GM19023 (cell line): ENCODE data around the gene SMIM45.
"Not testable (repeated sequence)": the region's sequence is repeated elsewhere in the genome, so short reads cannot be mapped to it uniquely, and the experiment has no call there.

ENCODE experiments used
- ATAC-seq: cut with Tn5 transposase; IDR thresholded peaks from one replicate; pipeline ENCODE4 v1.9.1; 2021; ENCODE audit warnings: mild to moderate bottlenecking, moderate library complexity; ENCODE audit not compliant: unreplicated experiment

Gene SMIM45

DNA sequence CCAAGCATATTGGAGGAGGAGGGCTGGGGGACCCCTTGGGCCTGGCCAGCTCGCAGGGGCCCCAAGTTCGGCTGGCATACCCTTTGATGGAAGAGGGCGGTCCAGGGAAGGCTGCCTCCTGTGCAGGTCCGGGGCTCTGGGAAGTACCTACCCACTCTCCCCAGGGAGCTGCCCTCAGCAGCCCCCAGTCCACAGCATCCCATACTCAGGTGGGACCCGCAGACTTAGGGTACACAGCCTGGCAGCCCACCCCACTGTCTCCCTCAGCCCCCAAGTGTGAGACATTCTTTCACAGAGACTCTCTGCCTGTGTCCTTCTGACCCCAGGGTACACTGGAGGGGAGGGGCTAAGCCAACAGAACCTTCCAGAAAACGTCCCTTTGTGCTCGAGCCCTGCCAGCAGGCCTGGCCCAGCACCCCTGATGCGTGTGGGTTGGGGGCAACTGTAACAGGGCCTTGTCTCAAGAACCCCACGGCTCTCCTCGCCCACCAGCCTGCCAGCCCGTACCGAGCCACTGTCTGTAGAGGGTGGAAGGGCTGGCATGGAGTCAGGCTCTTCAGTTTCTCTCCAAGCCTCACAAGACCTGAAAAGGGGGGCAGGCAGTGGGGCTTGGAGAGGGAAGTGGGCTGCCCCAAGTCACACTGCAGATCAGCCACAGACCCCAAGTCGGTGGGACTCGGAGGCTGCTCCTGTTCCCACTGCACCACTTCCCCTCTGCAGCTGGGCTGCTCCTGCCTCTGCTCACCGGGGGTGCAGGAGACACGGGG is 18.4 kb upstream of the SMIM45 start:
- no peak for ATAC-seq

DNA sequence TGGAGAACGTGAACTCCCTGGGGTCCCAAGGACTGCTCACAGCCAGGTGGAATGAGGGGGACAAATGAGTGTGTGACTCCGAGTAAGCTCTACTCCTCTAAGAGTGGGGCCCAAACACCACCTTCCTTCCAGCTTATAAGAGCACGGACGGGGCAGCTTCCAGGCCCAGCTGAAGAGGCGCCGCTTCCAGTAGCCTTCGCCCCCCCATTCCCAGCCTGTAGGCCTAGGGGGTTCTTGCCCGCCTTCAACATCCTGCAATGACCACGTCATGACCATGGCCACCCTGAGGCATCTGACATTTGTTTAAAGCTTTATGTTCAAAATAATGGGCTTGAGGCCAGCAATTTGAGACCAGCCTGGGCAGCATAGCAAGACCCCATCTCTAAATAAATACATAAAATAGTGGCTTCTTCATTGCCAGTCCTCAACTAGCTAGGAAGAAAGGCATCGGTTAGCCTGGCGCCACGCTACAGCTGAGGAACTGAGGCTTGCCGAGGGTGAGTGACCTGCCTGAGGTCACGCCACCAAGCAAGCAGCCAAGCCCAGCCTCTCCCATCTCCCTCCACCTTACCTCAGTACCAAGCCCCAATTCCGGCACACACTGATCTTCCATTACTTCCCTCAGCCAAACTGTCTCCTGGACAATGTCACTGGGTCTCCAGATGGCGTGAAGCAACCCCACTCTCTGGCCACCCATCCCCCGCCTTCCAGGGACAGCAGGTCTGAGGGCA is 17.5 kb upstream of the SMIM45 start:
- no peak for ATAC-seq

DNA sequence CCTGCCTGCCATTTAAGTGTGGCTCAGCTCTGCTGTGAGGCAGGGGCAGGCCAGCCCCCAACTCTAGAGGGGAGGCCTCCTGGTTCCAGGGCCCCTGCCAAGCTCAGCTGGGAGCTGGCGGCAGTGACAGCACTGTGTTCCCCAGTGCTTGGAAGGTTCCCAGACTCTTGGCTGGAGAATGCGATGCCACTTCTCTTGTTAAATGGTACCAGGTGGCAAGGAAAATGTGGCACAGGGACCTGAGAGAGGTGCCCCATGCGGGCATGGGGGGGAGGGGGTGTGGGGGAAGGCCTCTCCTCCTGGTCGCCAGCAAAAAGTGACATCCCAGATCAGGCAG is 17.0 kb upstream of the SMIM45 start:
- no peak for ATAC-seq

DNA sequence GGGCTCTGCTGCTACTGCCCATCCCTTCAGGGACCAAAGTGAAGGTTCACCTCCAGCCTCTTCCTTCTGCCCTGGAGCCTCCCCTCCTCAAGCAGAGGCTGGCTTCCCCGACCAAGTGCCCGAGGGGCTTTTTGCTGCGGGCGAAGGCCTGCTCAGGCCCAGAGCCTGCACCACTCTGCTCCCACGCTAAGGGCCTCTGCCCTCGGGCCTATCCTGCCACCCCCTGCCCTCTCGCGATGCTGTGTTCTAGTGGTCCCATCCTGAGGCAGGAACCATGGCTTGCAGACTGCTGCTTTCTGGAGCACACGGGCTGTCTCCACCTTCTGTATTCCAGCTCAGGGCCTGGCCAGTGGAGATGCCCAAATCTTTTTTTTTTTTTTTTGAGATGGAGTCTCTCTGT is 16.4 kb upstream of the SMIM45 start:
- ATAC-seq = no peak

DNA sequence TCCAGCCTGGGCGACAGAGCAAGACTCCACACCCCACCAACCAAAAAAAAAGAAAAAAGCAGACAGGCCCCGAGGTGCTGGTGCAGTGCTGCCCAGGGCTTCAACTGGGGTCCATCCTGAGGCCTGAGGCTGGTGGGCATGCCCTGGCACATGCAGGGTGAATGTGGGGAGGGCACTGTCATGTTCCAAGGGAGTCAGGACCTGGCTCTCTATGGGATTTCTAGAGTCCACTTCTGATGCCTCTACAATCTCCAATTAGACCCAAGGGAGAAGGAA is 15.1 kb upstream of the SMIM45 start:
- no peak for ATAC-seq

DNA sequence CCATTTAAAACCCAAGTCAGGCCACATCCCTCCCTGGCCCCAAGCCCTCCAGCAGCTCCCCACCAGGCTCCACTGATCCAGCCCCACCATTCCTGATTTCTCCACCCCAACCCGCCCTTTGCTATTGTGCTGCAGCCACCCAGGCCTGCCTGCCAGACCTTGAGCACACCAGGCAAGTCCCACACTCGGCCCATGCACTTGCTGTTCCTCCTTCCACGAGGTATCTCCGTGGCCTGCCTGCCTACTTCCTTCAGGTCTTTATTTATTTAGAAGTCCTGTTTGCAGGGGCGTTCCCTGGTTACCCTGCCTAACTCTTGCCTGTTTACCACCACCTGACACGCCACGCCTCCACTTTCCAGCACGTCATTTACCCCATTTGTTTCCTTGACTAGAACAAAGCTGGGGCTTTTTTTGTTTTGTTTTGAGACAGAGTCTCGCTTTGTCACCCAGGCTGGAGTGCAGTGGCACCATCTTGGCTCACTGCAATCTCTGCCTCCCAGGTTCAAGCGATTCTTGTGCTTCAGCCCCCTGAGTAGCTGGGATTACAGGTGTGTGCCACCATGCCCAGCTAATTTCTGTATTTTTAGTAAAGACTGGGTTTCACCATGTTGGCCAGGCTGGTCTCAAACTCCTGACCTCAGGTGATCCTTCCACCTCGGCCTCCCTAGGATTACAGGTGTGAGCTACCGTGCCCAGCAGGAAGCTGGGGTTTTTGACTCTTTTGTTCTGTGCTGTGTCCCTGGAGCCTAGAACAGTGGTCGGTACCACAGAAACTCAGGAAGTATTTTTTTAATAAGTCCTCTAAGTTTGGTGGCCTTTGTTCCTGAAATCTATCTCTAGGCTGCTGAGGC is 11.7 kb upstream of the SMIM45 start:
- peak; percentile 55 for ATAC-seq

DNA sequence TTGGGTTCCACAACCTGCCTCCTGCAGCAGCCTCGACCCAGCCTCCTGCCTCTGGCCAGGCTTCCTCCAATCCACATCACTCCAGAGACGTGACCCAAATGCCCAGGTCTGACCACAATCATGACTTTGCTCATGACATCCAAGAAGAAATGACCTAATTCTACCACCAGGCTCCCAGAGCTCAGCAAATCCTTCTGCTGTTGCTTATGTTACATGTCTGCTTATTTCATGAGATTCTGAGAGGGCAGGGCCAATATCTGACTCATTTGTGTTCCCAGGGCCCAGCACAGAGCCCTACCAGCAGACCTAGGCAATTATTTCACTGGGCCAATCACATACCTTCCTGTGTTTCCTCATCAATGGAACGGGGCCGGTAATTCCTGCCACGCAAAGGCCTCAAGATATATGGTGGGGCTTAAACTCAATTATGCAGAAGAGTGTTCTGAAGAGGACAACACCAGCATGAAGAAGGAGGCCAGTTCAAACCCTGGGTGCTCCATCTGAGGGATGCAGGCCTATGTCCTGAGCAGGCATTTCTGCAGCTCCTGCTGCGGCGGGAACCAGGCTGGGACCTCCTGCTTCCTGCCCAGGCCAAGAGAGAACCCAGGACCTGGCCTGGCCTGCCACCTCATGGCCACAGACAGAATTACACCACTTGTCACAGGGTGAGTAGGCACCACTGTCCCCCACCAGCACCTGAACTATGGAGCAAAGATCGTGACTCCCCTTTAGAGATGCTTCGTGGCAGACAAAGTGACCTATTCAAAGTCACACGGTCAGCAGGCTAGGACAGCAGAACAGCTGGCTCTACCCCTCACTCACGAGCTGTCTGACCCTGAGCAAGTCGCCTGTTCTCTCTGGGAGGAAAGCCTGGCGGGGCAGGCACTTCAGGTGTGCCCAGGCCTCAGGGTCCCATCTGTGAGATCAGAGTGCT is 10.9 kb upstream of the SMIM45 start:
- no peak for ATAC-seq

DNA sequence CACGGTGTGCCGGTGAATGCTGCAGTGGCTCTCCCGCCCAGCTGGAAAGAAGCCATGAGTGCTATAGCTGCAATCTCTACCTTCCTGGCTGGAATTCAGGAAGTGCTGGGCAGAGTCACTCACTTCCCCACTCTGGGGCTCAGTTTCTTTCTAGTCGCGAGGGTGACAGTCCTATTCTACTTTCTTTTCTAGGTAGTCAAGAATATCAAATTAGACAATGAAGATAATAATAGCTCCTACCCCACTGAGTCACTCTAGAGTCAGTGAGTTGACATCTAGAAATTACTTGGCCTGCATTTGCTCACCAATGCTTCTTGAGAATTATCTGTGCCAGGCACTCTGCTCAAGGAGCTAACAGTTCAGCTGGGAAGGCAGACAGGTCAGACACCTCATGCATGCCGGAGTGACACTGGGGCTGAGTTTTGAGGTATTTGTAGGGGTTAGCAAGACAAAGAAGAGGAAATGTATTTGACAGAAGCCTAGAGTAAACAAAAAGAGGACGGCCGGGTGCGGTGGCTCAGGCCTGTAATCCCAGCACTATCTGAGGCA is 8.2 kb upstream of the SMIM45 start:
- ATAC-seq = no peak

DNA sequence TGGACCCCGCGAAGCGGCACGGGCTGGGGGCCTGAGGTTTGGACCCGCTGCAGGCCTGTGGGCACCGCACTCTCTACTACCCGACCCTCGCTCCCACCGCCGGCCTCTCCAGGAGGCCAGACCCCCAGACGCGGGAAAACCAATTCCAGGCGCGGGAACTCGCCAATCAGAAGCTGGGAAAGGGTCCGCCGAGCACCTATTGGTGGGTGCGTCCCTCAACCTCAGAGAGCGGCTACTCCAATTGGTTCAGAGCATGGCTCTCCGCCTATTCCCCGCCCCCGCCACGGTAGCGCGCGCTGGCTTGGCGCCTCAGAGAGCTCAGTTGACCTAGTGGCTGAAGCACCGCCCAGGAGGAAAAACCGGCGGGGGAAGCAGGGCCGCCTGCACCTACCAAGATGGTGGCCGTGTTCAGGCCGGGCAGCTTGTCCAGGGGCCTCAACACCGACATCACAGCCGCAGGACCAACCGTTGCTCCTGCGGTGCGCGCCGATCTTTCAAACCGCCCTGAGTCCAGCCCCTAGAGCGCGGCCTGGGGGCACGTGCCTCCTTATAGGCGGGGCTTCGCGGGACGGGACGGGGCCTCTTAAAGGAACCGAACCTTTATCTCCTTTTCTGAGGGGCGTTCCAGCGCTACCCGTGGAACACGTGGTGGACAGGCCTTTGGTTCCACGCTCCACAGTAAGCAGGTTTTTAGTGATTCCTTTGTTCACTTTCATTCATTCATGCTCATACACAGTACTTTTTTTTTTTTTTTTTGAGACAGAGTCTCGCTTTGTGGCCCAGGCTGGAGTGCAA is 5.1 kb upstream of the SMIM45 start, which contains the start of gene CENPM:
Gene CENPM (minus strand): TSS at position 524 of the 795 bp plus-strand sequence. CDS start 76 bp downstream, at position 448.
- peak; percentile 87 for ATAC-seq

DNA sequence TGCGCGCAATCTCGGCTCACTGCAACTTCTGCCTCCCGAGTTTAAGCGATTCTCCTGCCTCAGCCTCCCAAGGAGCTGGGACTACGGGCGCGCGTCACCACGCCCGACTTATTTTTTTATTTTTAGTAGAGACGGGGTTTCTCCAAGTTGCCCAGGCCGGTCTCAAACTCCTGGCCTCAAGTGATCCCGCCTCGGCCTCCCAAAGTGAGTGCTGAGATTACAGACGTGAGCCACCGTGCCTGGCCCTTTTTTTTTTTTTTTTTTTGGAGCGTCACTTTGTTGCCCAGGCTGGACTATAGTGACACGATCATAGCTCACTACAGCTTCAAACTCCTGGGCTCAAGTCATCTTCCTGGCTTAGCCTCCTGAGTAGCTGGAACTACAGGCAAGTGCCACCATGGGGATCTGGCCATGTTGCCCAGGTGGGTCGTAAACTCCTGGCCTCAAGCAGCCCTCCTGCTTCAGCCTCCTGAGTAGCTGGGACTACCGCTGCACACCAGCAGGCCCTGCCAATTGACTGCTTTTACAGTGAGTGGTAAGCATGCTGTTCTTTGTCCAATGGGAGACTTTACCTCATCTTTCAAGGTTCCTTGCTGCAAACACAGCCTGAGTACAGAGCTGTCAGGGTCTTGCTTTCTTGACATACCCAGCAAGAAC is 4.4 kb upstream of the SMIM45 start:
- no peak for ATAC-seq

DNA sequence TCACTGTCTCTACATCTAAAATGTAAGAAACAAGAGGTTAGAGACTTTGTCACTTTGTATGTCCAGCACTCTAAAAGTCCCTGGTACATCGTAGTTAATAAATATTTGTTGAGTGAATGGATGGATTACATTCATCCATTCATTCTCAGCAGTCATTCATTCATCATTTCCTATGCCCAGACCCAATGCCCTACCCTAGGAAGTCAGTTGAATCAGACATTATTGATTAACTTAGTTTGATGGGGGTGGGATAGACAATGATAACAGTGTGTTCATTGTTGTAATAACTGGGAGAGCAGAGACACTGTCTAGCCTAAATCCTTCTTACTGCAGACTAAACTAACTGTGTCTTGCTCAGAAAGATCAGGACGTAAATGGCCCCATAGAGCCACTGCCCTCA is 3.8 kb upstream of the SMIM45 start:
- no peak for ATAC-seq

DNA sequence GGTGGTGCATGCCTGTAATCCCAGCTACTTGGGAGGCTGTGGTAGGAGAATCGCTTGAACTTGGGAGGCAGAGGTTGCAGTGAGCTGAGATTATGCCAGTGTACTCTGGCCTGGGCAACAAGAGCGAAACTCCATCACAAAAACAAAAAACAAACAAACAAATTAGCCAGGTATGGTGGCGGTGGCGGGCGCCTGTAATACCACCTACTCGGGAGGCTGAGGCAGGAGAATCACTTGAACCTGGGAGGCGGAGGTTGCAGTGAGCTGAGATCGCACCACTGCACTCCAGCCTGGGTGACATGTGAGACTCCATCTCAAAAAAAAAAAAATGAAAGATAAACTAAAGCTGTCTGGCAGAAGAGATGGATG is 3.0 kb upstream of the SMIM45 start:
- not testable (repeated sequence) for ATAC-seq

DNA sequence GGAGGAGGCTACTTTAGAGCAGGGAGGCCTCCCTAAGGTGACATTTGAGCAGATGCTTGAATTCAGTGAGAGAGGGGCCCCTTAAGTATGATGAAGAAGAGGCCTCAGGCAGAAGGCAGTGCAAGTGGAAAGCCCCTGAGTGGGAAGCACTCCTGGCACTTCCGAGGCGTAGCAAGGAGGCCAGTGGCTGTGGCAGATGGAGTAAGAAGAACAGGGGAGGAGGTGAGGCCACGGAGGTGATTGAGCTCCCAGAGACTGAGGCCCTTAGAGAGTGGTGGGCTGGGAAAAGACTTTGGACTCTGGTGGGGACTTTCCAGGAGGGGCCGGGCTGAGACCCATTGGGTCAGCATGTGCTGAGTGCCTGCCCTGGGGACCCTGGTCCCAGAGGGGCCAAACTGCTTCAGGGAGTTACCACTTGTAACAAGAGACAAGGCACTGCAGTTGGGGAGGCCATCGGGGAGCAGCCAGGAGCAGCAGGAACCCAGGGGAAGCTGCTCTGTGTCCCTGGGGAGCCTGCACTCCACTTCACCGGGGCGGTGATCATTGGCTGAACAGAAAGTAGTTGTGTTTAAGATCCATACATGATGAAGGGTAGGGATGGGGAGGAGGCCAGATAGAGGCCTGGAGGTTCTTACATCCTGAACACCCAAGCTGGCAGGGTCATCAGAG is 2.5 kb upstream of the SMIM45 start:
- no peak for ATAC-seq

DNA sequence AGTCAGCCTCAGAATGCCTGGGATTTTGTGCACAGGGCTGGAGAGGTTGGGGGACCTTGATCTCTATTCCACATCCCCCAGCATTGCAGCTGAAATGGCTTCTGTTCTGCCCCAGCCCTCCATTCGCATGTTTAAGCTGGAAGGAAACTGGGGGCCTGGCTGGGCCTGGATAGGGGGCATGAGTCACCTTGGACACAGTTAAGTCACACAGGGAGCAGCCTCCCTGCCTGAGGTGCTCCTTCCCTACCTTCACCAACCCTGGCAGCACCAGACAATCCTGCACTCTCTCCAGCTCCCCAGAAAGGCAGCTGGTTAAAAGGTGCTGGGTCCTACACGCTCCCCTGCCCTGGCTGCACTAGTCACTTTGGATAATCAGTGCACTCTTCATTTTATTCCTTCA is 763 bp downstream of the SMIM45 start:
- no peak for ATAC-seq

DNA sequence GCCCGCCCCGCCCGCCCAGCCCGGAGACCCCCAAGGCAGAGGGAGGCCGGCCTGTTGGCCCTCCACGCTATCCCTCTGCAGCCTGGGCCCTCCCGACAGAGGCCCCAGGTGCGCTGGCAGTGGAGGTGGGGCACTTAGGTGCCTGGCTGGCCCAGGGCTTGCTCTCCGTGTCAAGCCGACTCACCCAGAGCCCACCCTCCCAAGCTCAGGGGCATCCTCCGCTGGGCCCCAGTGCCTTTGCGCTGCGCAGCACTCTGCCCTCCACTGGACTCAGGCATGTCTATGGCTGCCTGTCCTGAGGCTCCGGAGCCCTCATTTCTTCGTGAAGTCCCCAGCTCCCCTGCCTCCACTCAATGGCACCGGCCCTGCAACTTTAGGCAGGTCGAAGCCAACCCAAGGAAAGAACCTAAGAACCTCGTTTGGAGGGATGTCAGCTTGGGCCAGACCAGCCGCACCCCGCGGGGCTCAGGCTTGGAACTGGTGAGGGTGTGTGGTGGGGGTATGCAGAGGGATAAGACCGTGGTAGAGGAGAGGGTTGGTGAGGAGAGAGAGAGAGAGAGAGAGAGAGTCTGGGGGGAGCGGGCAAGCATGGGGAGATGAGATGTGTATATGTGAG is 6.1 kb downstream of the SMIM45 start:
- no peak for ATAC-seq

DNA sequence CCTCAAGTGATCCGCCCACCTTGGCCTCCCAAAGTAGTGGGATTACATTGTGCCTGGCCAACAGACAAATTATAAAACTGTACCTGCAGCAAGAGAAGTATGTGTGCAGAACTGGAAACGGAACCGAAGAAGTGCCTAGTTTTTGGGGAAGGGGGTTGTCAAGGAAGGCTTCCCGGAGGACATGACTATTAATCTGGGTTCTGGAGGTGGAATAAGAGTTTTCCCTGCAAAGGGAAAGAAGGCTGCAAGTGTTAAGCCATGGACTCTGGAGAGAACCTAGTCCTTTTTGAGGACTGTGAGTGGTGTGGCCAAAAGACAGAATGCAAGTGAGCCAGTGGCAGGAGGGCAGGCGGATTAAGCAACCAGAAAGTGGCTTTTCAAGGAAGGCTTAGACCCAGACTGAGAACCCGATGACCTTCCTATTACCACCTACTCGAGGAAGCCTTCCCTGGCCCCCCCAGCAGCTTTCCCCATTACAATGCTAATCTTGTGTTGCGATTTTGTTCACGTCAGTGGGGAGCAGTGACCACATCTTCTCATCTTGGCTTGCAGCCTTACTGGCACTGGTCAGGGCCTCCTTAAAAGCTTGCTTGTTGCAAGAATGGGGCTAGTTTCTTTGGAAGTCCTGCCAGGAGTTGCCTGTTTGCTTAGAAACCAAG is 11.6 kb downstream of the SMIM45 start:
- no peak for ATAC-seq

DNA sequence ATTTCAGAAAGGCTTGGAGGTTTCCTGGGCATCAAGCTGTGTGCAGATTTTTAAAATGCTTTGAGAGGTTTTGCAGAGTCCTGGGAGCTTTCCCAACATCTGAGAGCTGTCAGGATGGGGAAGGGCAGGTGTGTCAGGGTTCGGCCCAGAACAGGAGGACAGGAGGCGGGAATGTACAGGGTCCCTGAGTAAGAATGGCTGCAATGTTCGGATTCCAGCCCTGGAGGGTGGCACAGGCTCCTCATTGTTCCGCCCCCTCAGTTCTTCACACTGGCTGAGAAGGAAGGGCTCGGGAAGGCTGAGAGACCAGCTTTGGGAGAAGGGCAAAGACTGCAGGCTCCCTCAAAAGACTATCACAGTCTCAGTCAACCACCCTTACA is 12.2 kb downstream of the SMIM45 start:
- ATAC-seq = no peak

DNA sequence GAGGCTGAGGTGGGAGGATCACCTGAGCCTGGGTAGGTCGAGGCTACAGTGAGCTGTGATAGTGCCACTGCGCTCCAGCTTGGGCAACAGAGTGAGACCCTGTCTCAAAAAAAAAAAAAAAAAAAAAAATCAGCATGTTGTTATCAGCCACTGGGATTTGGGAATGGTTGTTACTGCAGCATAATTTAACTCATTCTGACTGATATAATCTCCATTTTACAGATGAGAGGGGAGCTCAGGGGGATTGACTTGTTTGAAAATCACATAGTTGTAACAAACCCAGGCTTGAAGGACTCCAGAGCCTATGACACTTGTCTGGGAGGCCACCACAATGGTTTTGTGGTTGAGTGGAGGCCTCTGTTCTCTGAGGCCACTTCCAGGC is 14.3 kb downstream of the SMIM45 start:
- no peak for ATAC-seq
